Osteoblast (primary cell): Measurements from ENCODE around the gene SPA17. TPM values are rescaled to one million over a fixed set of nuclear protein-coding genes. Genes with fewer than 3 reads are reported as not detected.

Experiments used
- DNase-seq: peaks from one replicate; pipeline ENCODE4 v3.0.0; 2011; ENCODE audit warnings: low spot score, mixed read lengths; ENCODE audit not compliant: insufficient read length; ENCODE audit errors: missing footprints
- H2AFZ ChIP-seq: 2 replicates; pipeline ENCODE4 v1.6.0; 2011; ENCODE audit warnings: mild to moderate bottlenecking, low read length
- H3K27ac ChIP-seq: 2 replicates; pipeline ENCODE4 v1.5.1; 2011; ENCODE audit warnings: mild to moderate bottlenecking, low read depth, low read length, moderate library complexity
- H3K27me3 ChIP-seq: 2 replicates; pipeline ENCODE4 v1.6.0; 2012; ENCODE audit warnings: mild to moderate bottlenecking, control low read depth, inconsistent platforms, low read length, moderate library complexity; ENCODE audit not compliant: insufficient read depth
- H3K36me3 ChIP-seq: 2 replicates; pipeline ENCODE4 v1.5.1; 2011; ENCODE audit warnings: mild to moderate bottlenecking, low read length, control low read depth, moderate library complexity; ENCODE audit not compliant: insufficient read depth
- H3K4me1 ChIP-seq: 2 replicates; pipeline ENCODE4 v1.5.1; 2011; ENCODE audit warnings: mild to moderate bottlenecking, low read length, control low read depth, moderate library complexity; ENCODE audit not compliant: insufficient read depth
- H3K4me2 ChIP-seq: 2 replicates; pipeline ENCODE4 v1.6.0; 2011; ENCODE audit warnings: mild to moderate bottlenecking, low read length; ENCODE audit not compliant: insufficient read depth
- H3K4me3 ChIP-seq: fragments of 200-600 bp; sonication (generic); 3 replicates; pipeline ENCODE4 v1.5.1; 2012; ENCODE audit warnings: mild to moderate bottlenecking, low read length, inconsistent platforms; ENCODE audit not compliant: insufficient read depth
- H3K79me2 ChIP-seq: 2 replicates; pipeline ENCODE4 v1.6.0; 2012; ENCODE audit warnings: mild to moderate bottlenecking, low read length, control low read depth, inconsistent platforms; ENCODE audit not compliant: insufficient read depth
- H3K9me3 ChIP-seq: 2 replicates; pipeline ENCODE4 v1.5.1; 2011; ENCODE audit warnings: low read depth, low read length, control low read depth
- H4K20me1 ChIP-seq: 2 replicates; pipeline ENCODE4 v1.6.0; 2012; ENCODE audit warnings: mild to moderate bottlenecking, low read length, control low read depth; ENCODE audit not compliant: insufficient read depth
- total RNA-seq: library from RNA; depleted of rRNA; stranded (reverse); fragments of >200 nt; gene quantifications from 2 replicates; pipeline ENCODE4 v1.2.3, GENCODE V29; 2012
- TF ChIP-seq, protein P1 (sequence below): IDR thresholded peaks from 2 replicates; pipeline ENCODE4 v1.5.1; 2011; ENCODE audit warnings: mild to moderate bottlenecking, low read depth, low read length, moderate library complexity; ENCODE audit errors: extremely low read depth

The SPA17 gene
- total RNA-seq, 1 donor = 8.0 TPM

- no peaks in the 10 kb centered on the region for H3K27me3 ChIP-seq
- TF ChIP-seq, protein P1, sequence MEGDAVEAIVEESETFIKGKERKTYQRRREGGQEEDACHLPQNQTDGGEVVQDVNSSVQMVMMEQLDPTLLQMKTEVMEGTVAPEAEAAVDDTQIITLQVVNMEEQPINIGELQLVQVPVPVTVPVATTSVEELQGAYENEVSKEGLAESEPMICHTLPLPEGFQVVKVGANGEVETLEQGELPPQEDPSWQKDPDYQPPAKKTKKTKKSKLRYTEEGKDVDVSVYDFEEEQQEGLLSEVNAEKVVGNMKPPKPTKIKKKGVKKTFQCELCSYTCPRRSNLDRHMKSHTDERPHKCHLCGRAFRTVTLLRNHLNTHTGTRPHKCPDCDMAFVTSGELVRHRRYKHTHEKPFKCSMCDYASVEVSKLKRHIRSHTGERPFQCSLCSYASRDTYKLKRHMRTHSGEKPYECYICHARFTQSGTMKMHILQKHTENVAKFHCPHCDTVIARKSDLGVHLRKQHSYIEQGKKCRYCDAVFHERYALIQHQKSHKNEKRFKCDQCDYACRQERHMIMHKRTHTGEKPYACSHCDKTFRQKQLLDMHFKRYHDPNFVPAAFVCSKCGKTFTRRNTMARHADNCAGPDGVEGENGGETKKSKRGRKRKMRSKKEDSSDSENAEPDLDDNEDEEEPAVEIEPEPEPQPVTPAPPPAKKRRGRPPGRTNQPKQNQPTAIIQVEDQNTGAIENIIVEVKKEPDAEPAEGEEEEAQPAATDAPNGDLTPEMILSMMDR = peak; percentile 89
- peak overlapping the region; percentile 56 for H3K4me3 ChIP-seq
- H3K9me3 ChIP-seq = no peaks in the 10 kb centered on the region
- peak overlapping the region; percentile 69 for H2AFZ ChIP-seq
- DNase-seq = peak; percentile 64
- H3K27ac ChIP-seq = peak overlapping the region; percentile 87
- no peaks in the 10 kb centered on the region for H3K79me2 ChIP-seq
- peak overlapping the region; percentile 89 for H3K4me2 ChIP-seq
- peaks cover 2% of the 10 kb centered on the region for H4K20me1 ChIP-seq
- H3K4me1 ChIP-seq = peaks cover 24% of the 10 kb centered on the region
- H3K36me3 ChIP-seq = no peaks in the 10 kb centered on the region
Observed at GRCh38 chr11:124644426-124645280, 29.1 kb upstream of the SPA17 start.

DNA sequence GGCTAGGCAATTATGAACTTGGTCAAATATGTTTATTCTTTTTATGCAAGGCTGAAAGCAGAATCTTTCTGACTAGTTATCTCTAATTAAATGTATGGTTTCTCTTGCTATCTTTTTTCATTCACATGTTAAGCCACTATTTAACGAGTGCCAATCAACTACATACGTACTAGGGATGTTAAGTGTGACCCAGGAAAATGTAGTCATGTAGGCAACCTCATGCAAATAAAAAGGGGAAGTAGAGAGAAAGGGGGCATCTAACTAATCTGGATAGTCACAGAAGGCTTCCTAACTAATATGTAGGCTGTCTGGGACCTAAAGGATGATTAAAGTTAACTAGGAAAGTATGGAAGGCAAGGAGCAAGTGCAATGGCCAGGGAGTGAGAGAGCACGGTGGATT lies 27.6 kb upstream of the SPA17 start:
- H3K79me2 ChIP-seq = no peaks in the 10 kb centered on the region
- peaks cover 24% of the 10 kb centered on the region for H3K4me1 ChIP-seq
- H3K9me3 ChIP-seq = no peaks in the 10 kb centered on the region
- no peak overlapping the region for H3K4me3 ChIP-seq
- TF ChIP-seq, protein P1 = no peak
- no peak overlapping the region for H2AFZ ChIP-seq
- peaks cover 2% of the 10 kb centered on the region for H4K20me1 ChIP-seq
- no peaks in the 10 kb centered on the region for H3K27me3 ChIP-seq
- no peak overlapping the region for H3K4me2 ChIP-seq
- no peak overlapping the region for H3K27ac ChIP-seq
- no peaks in the 10 kb centered on the region for H3K36me3 ChIP-seq
- DNase-seq = no peak

GRCh38 chr11:124648610-124649009 lies 25.1 kb upstream of the SPA17 start:
- no peaks in the 10 kb centered on the region for H3K36me3 ChIP-seq
- H3K27ac ChIP-seq = no peak overlapping the region
- H3K4me3 ChIP-seq = no peak overlapping the region
- H3K79me2 ChIP-seq = no peaks in the 10 kb centered on the region
- H4K20me1 ChIP-seq = peaks cover 2% of the 10 kb centered on the region
- TF ChIP-seq, protein P1 = no peak
- DNase-seq = no peak
- no peaks in the 10 kb centered on the region for H3K27me3 ChIP-seq
- no peak overlapping the region for H3K4me2 ChIP-seq
- no peak overlapping the region for H2AFZ ChIP-seq
- no peaks in the 10 kb centered on the region for H3K9me3 ChIP-seq
- peaks cover 18% of the 10 kb centered on the region for H3K4me1 ChIP-seq

DNA sequence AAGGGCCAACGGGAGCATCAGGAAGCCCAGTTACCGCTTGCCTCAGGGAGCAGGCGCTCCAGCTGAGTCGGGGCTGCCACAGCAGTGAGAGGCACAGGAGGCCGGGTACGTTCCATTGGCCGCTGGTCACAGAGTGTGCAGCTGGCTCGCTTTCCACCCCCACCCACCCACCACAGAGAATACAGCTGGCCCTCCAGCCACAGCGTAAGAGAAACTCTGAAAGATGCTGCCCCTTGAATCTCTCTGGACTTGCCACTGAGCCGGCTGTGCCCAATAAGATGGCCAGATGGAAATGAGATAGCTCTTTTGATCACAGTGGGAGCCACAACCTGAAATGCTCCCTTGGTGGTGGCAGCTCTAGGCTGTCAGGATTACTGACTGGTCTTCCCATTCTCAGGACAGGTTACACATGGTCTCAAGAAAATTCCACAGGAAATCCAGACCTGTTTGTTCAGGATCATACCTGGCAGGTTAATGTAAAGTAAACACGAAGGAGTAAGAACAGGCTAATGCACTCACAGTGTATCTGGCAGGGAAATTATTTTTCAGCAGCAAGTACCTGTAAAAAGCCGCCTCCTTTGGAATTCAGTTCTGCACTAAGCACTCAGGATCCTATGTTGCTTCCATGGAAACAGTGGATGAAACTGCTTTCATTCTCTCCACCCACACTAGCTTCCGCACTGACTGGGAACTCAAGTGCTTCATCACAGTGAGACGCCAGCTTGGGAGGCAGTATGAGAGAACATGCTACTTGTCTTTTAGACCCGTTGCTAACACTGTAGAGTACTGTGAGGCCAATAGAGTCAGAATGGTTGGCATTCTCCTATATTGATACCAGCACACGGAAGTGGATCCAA lies 16.7 kb upstream of the SPA17 start:
- TF ChIP-seq, protein P1 = no peak
- Histone ChIP-seq H3K4me3 (no peak overlapping the region), H3K4me1 (no peaks in the 10 kb centered on the region), H3K27ac (no peak overlapping the region), H3K79me2 (no peaks in the 10 kb centered on the region), H3K9me3 (no peaks in the 10 kb centered on the region), H3K27me3 (no peaks in the 10 kb centered on the region), H3K36me3 (no peaks in the 10 kb centered on the region), H3K4me2 (no peak overlapping the region), H4K20me1 (no peaks in the 10 kb centered on the region), H2AFZ (no peak overlapping the region)
- no peak for DNase-seq
